Measurements from ENCODE around the gene LYRM4.

DNA sequence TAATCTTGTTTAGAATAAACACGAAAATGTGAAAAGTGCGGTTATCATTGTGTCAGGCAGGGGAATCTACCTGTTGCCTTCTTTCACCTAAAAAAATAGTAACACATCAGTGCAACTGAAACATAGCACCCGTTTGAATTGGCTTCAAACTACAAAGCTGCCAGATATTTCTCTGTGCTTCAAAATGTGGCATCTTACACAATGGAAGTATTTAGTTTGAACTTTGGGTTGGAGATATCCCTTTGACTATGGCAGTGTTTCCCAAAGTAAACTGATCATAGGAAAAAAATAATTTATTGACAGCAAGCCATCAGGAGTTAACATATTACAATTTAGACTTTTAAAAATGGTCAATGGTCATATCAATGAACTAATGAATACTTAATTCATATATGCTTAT lies 172.0 kb downstream of the LYRM4 start:
- TF ChIP-seq, protein P1, sequence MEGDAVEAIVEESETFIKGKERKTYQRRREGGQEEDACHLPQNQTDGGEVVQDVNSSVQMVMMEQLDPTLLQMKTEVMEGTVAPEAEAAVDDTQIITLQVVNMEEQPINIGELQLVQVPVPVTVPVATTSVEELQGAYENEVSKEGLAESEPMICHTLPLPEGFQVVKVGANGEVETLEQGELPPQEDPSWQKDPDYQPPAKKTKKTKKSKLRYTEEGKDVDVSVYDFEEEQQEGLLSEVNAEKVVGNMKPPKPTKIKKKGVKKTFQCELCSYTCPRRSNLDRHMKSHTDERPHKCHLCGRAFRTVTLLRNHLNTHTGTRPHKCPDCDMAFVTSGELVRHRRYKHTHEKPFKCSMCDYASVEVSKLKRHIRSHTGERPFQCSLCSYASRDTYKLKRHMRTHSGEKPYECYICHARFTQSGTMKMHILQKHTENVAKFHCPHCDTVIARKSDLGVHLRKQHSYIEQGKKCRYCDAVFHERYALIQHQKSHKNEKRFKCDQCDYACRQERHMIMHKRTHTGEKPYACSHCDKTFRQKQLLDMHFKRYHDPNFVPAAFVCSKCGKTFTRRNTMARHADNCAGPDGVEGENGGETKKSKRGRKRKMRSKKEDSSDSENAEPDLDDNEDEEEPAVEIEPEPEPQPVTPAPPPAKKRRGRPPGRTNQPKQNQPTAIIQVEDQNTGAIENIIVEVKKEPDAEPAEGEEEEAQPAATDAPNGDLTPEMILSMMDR (conservative IDR thresholded peaks at IDR 0.05): no peak
- no peak for TF ChIP-seq EZH2 (IDR thresholded peaks at IDR 0.05; ENCODE audit: low read depth)
